Measurements from ENCODE around the gene RAP1GAP. TPM values are rescaled to one million over a fixed set of nuclear protein-coding genes. Genes with fewer than 3 reads are reported as not detected.
A peak's percentile ranks its signal among the peaks of the same experiment; 100 is the strongest.

The RAP1GAP gene
- total and polyA plus RNA-seq, 9 of the 15 experiments (the other 6 are each of a cell fraction or from before 2014, with no cell fraction given): 0.29 to 30.2 (median 19.2) TPM

- TF ChIP-seq ATF6 (CRISPR knock-in tag; IDR thresholded peaks at IDR 0.05) (0 out of 2 replicates have a peak, but pooled peaks have one; percentile 89), GATAD2A (IDR thresholded peaks at IDR 0.05) (no peak), ZNF655 (CRISPR knock-in tag; IDR thresholded peaks at IDR 0.05) (no peak), ZNF592 (IDR thresholded peaks at IDR 0.05) (no peak), ZNF280B (CRISPR knock-in tag; IDR thresholded peaks at IDR 0.05) (no peak), THAP12 (CRISPR knock-in tag; IDR thresholded peaks at IDR 0.05) (no peak; the same call in 1 of the 2 replicates), ZNF609 (CRISPR knock-in tag; IDR thresholded peaks at IDR 0.05; ENCODE audit: borderline replicate concordance) (no peak), KAT2B (IDR thresholded peaks at IDR 0.05; ENCODE audit: low read depth, low read length) (no peak)
Observed at GRCh38 chr1:21669258-21670058, at the start of gene RAP1GAP (continued).

Data from K562 (cell line).